Activated naive CD8-positive, alpha-beta T cell treated with anti-CD3 and anti-CD28 coated beads for 36 hours (primary cell): ENCODE data around the gene MAD2L1. TPM values are rescaled to one million over a fixed set of nuclear protein-coding genes. Genes with fewer than 3 reads are reported as not detected.
"Not testable (repeated sequence)": the region's sequence is repeated elsewhere in the genome, so short reads cannot be mapped to it uniquely, and the experiment has no call there.

ENCODE experiments used
- DNase-seq: peaks from one replicate; pipeline ENCODE4 v3.0.0; 2021
- H3K27ac Mint-ChIP-seq: one replicate; pipeline ENCODE4 v1.8.0; 2022; ENCODE audit warnings: mild to moderate bottlenecking, moderate library complexity, mixed read lengths
- H3K27me3 Mint-ChIP-seq: one replicate; pipeline ENCODE4 v1.8.0; 2022; ENCODE audit warnings: mild to moderate bottlenecking, mixed read lengths
- H3K36me3 Mint-ChIP-seq: one replicate; pipeline ENCODE4 v1.8.0; 2021; ENCODE audit warnings: mild to moderate bottlenecking, mixed read lengths
- H3K4me1 Mint-ChIP-seq: one replicate; pipeline ENCODE4 v1.8.0; 2021; ENCODE audit warnings: mixed read lengths
- H3K4me3 Mint-ChIP-seq: one replicate; pipeline ENCODE4 v1.8.0; 2022; ENCODE audit warnings: mild to moderate bottlenecking, moderate library complexity, mixed read lengths
- H3K9me3 Mint-ChIP-seq: one replicate; pipeline ENCODE4 v1.8.0; 2022; ENCODE audit warnings: mixed read lengths
- total RNA-seq, 2 experiments: library from RNA; stranded (reverse); gene quantifications; one replicate each; pipeline ENCODE4 v1.2.3, GENCODE V29; 2021

The MAD2L1 gene
- total RNA-seq, 2 experiments from 2014 or later, result 100.0 to 106 TPM

DNA sequence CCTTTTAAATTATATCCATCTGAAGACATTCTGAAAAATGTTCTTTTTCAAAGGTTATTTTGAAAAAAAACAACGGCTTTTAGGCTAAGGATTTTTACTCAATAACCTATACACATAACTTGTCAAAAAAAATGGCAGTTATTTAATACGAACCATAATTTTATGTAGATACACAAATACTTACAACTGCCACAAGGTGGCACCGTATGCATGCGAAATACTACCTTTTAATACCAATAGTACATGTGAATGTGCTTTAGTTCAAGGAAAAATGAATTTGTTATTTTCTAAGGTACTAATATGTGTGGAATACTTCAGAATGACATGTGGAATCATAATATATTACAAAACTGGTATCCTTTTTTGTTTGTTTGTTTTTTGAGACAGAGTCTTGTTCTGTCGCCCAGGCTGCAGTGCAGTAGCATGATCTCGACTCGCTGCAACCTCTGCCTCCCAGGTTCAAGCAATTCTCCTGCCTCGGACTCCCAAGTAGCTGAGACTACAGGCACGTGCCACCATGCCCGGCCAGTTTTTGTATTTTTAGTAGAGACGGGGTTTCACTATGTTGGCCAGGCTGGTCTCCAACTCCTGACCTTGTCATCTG lies 4.6 kb upstream of the MAD2L1 start:
- no peaks in the 10 kb centered on the region for H3K27me3 Mint-ChIP-seq
- H3K27ac Mint-ChIP-seq, result no peak overlapping the region
- peak; percentile 28 for DNase-seq
- H3K4me1 Mint-ChIP-seq, result peaks cover 25% of the 10 kb centered on the region
- H3K4me3 Mint-ChIP-seq, result no peak overlapping the region
- no peaks in the 10 kb centered on the region for H3K9me3 Mint-ChIP-seq
- peaks cover 4% of the 10 kb centered on the region for H3K36me3 Mint-ChIP-seq

DNA sequence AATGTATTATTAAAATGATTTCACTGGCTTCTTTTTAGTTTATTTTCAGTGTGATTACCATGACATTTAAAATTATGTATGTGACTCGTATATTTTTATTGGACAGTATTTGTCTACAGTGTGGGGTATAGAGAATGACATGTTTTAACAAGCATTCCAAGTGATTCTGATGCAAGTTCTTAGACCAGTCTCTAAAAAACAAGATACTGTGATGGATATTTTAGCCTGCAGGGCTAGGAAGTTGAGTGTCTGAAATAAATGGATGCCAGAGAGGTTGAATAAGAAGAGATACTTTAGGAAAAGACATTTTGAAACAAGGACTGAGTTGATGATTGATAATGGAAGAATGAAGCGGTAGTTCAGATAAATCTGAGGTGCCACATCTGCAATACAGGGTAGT lies 3.5 kb upstream of the MAD2L1 start:
- no peak for DNase-seq
- Mint-ChIP-seq H3K27me3 (no peaks in the 10 kb centered on the region), H3K27ac (no peak overlapping the region), H3K9me3 (no peaks in the 10 kb centered on the region), H3K4me3 (no peak overlapping the region), H3K36me3 (peaks cover 7% of the 10 kb centered on the region), H3K4me1 (peaks cover 26% of the 10 kb centered on the region)

DNA sequence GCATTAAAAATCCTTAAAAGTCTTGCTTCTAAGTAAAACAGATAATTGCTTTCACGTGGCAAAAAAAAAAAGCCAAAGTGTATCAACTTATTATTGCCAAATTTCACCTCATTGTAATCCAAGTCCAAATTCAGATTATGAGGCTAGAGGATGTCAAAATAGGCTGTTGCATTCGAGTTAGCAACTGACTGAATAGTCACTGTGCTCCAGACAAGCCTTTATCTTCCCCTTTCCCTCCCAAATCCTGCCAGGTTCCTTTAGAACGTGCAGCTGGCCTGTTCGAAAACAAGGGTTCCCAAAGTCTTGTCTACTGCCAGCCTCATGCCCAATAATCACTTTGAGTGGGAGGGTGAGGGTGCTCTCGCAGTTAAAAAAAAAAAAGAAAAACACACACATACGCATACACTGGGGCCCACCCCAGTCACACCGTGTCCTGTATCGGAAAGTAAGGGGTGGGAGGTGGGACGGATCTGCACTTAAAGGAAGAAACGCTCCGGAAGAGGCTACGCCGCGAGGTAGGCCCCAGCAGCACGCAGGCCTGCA lies 603 bp downstream of the MAD2L1 start:
- Mint-ChIP-seq H3K27me3 (no peaks in the 10 kb centered on the region), H3K36me3 (peaks cover 30% of the 10 kb centered on the region), H3K4me1 (peaks cover 52% of the 10 kb centered on the region), H3K4me3 (peak overlapping the region; percentile 94), H3K9me3 (no peaks in the 10 kb centered on the region), H3K27ac (peak overlapping the region; percentile 97)
- no peak for DNase-seq

DNA sequence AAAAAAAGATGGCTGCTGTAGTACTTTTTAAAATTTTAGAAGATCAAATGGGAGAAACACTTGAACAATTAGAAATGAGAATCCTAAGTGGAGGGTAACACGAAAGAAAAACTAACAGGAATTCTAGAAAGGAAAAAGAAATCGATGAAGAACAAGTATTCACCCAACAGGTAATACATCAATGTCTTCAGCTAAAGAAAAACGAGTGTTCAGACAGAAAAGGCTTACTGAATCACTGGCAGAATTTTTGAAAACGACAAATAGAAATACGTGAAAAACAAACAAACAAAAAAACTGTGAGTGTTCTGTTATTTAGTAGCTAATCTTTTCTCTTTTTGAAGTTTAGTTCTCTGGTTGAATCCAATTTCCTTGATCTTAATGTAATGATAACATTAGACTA lies 1.8 kb downstream of the MAD2L1 start:
- Mint-ChIP-seq H3K4me1 (peaks cover 51% of the 10 kb centered on the region), H3K36me3 (peaks cover 37% of the 10 kb centered on the region), H3K9me3 (no peaks in the 10 kb centered on the region), H3K27me3 (no peaks in the 10 kb centered on the region), H3K27ac (no peak overlapping the region), H3K4me3 (peak overlapping the region; percentile 61)
- no peak for DNase-seq

DNA sequence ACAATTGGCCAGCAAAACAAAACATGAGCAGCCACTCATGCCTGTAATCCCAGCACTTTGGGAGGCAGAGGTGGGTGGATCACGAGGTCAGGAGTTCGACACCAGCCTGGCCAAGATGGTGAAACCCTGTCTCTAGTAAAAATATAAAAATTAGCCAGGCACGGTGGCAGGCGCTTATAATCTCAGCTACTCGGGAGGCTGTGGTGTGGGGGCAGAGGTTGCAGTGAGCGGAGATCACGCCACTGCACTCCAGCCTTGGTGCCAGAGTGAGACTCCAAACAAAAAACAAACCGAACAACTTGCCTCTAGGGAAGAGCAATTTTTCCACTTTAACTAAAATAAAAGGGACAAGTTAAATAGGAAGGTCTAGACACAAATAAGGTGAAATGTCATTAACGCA lies 2.9 kb downstream of the MAD2L1 start:
- Mint-ChIP-seq H3K27ac (peak overlapping the region; percentile 55), H3K4me3 (peak overlapping the region; percentile 42), H3K4me1 (peaks cover 45% of the 10 kb centered on the region), H3K36me3 (peaks cover 43% of the 10 kb centered on the region)
- H3K27me3 Mint-ChIP-seq, H3K9me3 Mint-ChIP-seq, DNase-seq: not testable (repeated sequence)

DNA sequence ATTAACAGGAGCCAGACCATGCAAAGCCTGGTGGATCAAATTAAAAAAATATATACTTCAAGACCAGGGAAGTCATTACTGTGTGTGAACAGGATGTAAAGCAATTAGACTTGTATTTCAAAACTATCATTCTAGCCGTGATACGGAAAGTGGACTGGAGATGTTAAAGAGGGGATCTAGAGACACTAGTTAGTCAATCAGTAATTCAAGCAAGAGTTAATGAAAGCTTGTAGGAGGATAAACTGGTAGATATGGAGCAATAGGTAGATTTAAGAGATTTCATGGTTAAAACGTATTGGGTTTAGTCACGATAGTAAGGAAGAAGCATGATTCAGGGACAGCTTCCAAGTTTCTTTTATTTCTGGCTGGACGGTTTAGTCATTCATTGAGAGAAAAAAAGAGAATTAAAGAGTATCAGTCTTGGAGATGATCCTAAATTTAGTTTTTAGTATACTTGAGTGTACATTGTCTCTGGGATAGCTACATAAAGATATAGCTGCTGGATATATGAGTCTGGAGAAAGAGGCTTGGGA lies 3.9 kb downstream of the MAD2L1 start:
- peaks cover 39% of the 10 kb centered on the region for H3K4me1 Mint-ChIP-seq
- no peak for DNase-seq
- H3K36me3 Mint-ChIP-seq, result peaks cover 43% of the 10 kb centered on the region
- H3K9me3 Mint-ChIP-seq, result no peaks in the 10 kb centered on the region
- H3K27me3 Mint-ChIP-seq, result no peaks in the 10 kb centered on the region
- no peak overlapping the region for H3K27ac Mint-ChIP-seq
- H3K4me3 Mint-ChIP-seq, result no peak overlapping the region

DNA sequence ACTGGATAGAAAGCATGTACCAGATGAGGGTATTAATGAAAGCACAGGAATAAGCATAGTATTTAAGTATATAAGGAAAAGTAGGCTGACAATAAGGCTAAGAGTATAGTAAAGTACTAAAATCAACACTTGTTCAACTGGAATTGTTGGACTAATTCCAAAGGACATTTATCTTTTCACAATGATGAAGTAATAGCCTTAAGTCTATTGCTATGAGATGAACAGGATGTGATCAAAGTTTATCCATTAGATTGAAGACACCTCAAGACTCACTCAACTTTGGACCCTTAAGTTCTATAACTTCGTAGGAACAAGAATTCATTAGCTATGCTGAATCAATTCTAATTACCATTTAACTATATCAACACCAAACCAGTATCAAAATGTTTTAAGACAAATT lies 7.6 kb downstream of the MAD2L1 start:
- H3K27me3 Mint-ChIP-seq, result no peaks in the 10 kb centered on the region
- peaks cover 33% of the 10 kb centered on the region for H3K4me1 Mint-ChIP-seq
- no peak overlapping the region for H3K4me3 Mint-ChIP-seq
- peaks cover 35% of the 10 kb centered on the region for H3K36me3 Mint-ChIP-seq
- no peak overlapping the region for H3K27ac Mint-ChIP-seq
- DNase-seq, result no peak
- H3K9me3 Mint-ChIP-seq, result no peaks in the 10 kb centered on the region

DNA sequence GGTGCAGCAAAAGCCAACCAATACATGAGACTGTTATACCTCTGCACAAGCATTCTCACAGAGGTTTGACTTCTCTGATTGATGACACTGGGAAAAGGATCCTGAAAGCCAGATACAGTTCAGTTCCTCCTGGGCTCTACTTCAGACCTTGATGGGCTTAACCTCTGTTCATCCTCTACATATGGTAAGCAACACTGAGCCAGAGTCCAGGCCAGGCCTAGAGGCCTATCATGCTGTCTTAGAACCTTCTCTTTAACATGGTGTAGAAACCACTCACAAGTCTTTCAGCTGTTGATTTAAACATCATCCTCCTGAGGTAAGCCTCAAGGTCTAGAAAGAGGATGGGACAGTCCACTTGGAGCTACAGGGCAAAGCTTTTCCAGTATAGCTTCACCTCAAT lies 9.2 kb downstream of the MAD2L1 start:
- Mint-ChIP-seq H3K27ac (no peak overlapping the region), H3K4me3 (no peak overlapping the region), H3K36me3 (peaks cover 27% of the 10 kb centered on the region), H3K9me3 (no peaks in the 10 kb centered on the region), H3K4me1 (peaks cover 22% of the 10 kb centered on the region), H3K27me3 (no peaks in the 10 kb centered on the region)
- no peak for DNase-seq

DNA sequence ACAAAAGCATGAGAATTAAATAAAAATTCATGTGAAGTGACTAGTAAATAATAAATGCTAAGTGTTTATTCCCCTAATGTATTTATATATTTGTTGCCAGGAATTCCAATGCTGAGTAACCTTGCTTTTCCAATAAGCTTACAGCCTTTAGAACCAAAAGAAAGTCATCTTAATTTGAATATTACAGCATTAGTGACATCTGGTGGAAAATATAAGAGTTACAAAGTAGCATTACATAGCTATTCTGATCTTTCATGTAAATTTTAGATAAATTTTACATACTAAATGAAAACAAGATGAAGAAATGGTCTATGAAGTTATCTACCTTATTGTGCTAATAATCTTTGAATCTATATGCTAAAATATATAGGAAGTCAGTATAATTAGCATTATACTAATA lies 10.4 kb downstream of the MAD2L1 start:
- Mint-ChIP-seq H3K27ac (no peak overlapping the region), H3K27me3 (no peaks in the 10 kb centered on the region), H3K9me3 (no peaks in the 10 kb centered on the region), H3K4me3 (no peak overlapping the region), H3K4me1 (peaks cover 16% of the 10 kb centered on the region), H3K36me3 (peaks cover 21% of the 10 kb centered on the region)
- DNase-seq, result no peak

DNA sequence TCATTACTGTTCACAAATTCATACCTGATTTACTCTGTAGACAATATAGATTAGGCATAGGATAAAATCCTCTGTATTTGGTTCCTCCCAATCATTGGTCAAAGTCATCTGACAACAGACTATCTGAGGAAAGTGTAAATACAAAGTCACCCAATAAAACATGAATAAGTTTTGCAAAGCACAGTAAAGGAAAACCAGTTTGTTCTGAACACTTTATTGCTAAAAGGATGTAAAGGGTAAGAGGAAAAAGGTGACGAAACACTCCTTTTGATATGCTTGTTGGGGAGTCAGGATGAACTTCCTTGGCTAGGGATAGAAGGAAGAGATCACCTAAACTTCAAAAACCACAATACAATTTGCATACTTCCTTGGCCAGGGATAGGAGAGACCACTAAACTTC lies 10.9 kb downstream of the MAD2L1 start:
- peaks cover 18% of the 10 kb centered on the region for H3K36me3 Mint-ChIP-seq
- no peaks in the 10 kb centered on the region for H3K27me3 Mint-ChIP-seq
- no peak overlapping the region for H3K4me3 Mint-ChIP-seq
- no peak overlapping the region for H3K27ac Mint-ChIP-seq
- no peaks in the 10 kb centered on the region for H3K9me3 Mint-ChIP-seq
- peaks cover 15% of the 10 kb centered on the region for H3K4me1 Mint-ChIP-seq
- DNase-seq, result no peak

DNA sequence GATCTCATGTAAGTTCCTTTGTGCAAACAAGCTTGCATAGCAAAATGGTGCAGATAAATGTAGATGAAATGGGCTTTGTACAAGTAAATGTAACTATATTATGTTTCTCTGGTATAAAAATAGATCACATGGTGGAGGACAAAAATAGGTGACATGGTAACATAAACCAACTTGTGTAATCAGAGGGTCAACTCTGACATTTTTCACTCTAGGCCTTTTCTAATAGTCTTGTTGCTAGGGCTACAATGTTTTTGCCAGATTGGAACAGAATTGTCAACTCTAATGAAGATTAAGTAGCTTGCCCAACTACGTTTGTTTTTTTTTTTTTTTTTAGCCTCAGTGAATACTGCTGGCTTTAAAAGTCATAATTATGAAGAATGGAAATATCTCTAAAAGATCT lies 11.5 kb downstream of the MAD2L1 start:
- no peak for DNase-seq
- Mint-ChIP-seq H3K9me3 (no peaks in the 10 kb centered on the region), H3K27ac (no peak overlapping the region), H3K36me3 (peaks cover 17% of the 10 kb centered on the region), H3K4me1 (peaks cover 14% of the 10 kb centered on the region), H3K4me3 (no peak overlapping the region), H3K27me3 (no peaks in the 10 kb centered on the region)

DNA sequence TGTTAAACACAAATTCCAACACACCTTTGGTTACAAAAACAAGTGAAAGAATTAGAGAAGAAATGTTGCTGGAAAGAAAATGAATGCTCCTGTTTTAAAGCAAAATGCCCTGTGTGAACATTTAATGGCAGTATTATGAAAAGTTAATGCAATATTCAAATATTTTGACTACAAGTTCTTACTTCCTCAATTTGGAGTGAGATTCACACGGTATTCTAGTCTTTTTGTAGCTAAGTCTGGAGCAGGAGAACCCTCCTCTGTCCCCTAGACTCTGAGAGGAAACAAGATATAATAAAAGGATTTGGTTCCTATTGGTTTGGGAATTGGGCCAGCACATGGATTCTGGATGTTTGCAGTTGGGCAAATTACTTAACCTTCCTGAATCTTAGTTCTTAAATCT lies 12.7 kb downstream of the MAD2L1 start:
- H3K36me3 Mint-ChIP-seq, result peaks cover 8% of the 10 kb centered on the region
- H3K27me3 Mint-ChIP-seq, result no peaks in the 10 kb centered on the region
- H3K9me3 Mint-ChIP-seq, result no peaks in the 10 kb centered on the region
- no peak for DNase-seq
- H3K4me1 Mint-ChIP-seq, result peaks cover 10% of the 10 kb centered on the region
- H3K27ac Mint-ChIP-seq, result no peak overlapping the region
- H3K4me3 Mint-ChIP-seq, result no peak overlapping the region

DNA sequence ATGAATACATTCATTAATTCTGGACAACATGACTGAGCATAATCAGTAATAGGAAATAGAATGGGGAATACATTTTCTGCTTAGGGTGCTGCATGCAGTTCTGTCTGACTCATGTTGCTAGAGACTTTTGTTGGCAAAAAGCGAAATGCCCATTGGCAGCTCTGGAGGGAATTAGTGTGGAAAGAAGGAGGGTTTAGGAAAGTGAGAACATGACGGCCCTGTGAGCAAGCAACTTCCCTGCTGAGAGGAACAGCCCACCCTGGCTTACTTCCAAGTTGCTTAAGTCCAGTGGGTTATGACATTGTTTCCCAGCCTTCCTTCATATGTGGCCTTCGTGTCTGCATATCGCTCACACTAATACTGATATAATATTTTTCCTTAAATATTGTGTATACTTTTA lies 13.8 kb downstream of the MAD2L1 start:
- H3K36me3 Mint-ChIP-seq, result peaks cover 4% of the 10 kb centered on the region
- H3K4me1 Mint-ChIP-seq, result peaks cover 7% of the 10 kb centered on the region
- no peak for DNase-seq
- no peaks in the 10 kb centered on the region for H3K27me3 Mint-ChIP-seq
- H3K9me3 Mint-ChIP-seq, result no peaks in the 10 kb centered on the region
- no peak overlapping the region for H3K4me3 Mint-ChIP-seq
- H3K27ac Mint-ChIP-seq, result no peak overlapping the region

DNA sequence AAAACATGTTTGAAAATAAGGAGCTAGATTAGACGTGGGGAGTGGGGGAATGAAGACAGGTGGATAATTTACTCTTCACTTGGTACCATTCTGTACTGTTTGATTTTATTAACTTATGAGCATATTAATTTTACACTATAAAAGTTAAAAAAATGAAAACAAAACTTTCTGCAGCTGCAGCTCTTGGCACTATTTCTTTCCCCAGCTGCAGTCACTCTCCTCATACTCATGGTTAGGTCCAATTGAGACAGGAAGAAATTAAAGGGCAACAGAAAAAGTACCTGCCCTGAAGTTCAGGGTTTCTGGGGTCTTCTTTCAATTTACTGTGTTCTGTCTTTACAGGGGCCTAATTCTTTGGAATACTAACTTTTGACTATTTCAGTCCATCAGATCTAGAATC lies 15.4 kb downstream of the MAD2L1 start:
- Mint-ChIP-seq H3K4me1 (peaks cover 7% of the 10 kb centered on the region), H3K9me3 (no peaks in the 10 kb centered on the region), H3K27me3 (no peaks in the 10 kb centered on the region), H3K27ac (no peak overlapping the region), H3K36me3 (peaks cover 6% of the 10 kb centered on the region), H3K4me3 (no peak overlapping the region)
- no peak for DNase-seq

DNA sequence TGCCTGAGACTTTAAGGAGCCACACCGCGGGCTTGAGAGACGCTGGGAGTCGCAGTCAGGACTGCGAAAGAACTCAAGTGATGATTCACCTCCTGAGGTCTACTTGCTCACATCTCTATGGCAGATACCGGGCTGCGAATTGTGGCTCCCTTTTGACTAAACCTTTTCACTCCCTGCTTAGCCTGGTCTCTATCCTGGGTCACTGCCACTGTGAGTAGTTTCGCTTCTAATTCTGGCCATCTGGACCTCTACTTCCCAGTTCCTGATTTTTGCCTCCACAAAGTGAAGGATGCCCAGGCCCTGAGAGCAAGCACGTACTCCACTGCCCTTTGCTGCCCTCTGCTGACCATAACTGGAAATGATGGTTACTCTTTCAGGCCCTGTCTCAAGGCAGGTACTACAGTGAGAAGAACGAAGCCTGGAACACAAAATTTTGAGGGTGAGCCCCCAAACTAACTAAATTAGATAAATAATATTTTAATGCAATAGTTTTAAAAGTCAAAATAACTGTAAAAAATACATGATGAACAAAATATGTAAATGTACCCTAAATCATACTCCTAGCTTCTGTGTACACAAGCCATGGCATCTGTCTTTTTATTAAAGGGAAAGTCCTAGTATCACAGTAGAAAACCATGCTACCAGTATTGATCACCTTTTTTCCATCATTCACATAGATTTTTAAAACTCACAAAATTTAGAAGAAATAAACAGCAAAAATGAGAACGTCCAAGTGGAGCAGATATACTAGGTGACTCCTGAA lies 16.7 kb downstream of the MAD2L1 start:
- H3K4me3 Mint-ChIP-seq, result no peak overlapping the region
- H3K27ac Mint-ChIP-seq, result no peak overlapping the region
- no peaks in the 10 kb centered on the region for H3K9me3 Mint-ChIP-seq
- peaks cover 2% of the 10 kb centered on the region for H3K36me3 Mint-ChIP-seq
- H3K27me3 Mint-ChIP-seq, result no peaks in the 10 kb centered on the region
- H3K4me1 Mint-ChIP-seq, result peaks cover 2% of the 10 kb centered on the region
- DNase-seq, result peak; percentile 57

DNA sequence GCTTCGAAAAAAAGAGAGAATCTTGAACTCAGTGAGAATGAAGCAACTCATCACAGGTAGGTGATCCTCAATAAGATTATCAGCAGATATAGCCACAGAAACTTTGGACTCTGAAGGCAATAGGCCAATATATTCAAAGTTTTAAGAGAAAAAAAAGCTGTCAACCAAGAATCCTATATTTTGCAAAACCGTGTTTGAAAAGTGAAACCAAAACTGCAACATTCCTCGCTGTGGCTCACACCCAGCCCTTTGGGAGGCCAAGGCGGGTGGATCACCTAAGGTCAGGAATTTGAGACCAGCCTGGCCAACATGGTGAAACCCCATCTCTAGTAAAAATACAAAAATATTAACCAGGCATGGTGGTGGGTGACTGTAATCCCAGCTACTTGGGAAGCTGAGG lies 22.8 kb downstream of the MAD2L1 start:
- H3K4me3 Mint-ChIP-seq, result no peak overlapping the region
- peaks cover 5% of the 10 kb centered on the region for H3K9me3 Mint-ChIP-seq
- DNase-seq, result no peak
- no peak overlapping the region for H3K27ac Mint-ChIP-seq
- H3K4me1 Mint-ChIP-seq, result no peaks in the 10 kb centered on the region
- H3K27me3 Mint-ChIP-seq, result no peaks in the 10 kb centered on the region
- H3K36me3 Mint-ChIP-seq, result peaks cover 5% of the 10 kb centered on the region
